KMS-11 (cell line): ENCODE data around the gene GRM2.
A peak's percentile ranks its signal among the peaks of the same experiment; 100 is the strongest.

Experiments used
- H2AFZ ChIP-seq: fragments of 200-600 bp; sonication (generic); 2 replicates; pipeline ENCODE4 v1.6.1; 2016; ENCODE audit warnings: antibody characterized with exemption, mixed run types, low read depth
- H3K27ac ChIP-seq: fragments of 200-600 bp; sonication (generic); 2 replicates; pipeline ENCODE4 v1.6.1; 2016; ENCODE audit warnings: mild to moderate bottlenecking, mixed run types
- H3K27me3 ChIP-seq: fragments of 200-600 bp; sonication (generic); 2 replicates; pipeline ENCODE4 v1.6.1; 2017; ENCODE audit warnings: mild to moderate bottlenecking, low read depth, mixed run types, moderate library complexity; ENCODE audit not compliant: insufficient read depth
- H3K36me3 ChIP-seq: fragments of 200-600 bp; sonication (generic); 2 replicates; pipeline ENCODE4 v1.6.1; 2017; ENCODE audit warnings: mild to moderate bottlenecking, mixed run types; ENCODE audit not compliant: insufficient read depth
- H3K4me1 ChIP-seq: fragments of 200-600 bp; sonication (generic); 2 replicates; pipeline ENCODE4 v1.6.1; 2016; ENCODE audit warnings: mild to moderate bottlenecking, low read depth, mixed run types; ENCODE audit not compliant: poor library complexity, severe bottlenecking
- H3K4me2 ChIP-seq: fragments of 200-600 bp; sonication (generic); 2 replicates; pipeline ENCODE4 v1.7.0; 2016; ENCODE audit warnings: mild to moderate bottlenecking, mixed run types
- H3K4me3 ChIP-seq: fragments of 200-600 bp; sonication (generic); IDR thresholded peaks from 2 replicates; pipeline ENCODE4 v1.6.1; 2017; ENCODE audit warnings: low read depth, low read length, mixed read lengths; ENCODE audit not compliant: insufficient read depth
- H3K79me2 ChIP-seq: fragments of 200-600 bp; sonication (generic); 2 replicates; pipeline ENCODE4 v1.6.1; 2016; ENCODE audit warnings: low read depth, mixed run types; ENCODE audit not compliant: insufficient read depth
- H3K9ac ChIP-seq: fragments of 200-600 bp; sonication (generic); 2 replicates; pipeline ENCODE4 v1.6.1; 2016; ENCODE audit warnings: mild to moderate bottlenecking, mixed run types
- H4K20me1 ChIP-seq: fragments of 200-600 bp; sonication (generic); 2 replicates; pipeline ENCODE4 v1.6.1; 2016; ENCODE audit warnings: mild to moderate bottlenecking, mixed run types; ENCODE audit not compliant: insufficient read depth
- CTCF ChIP-seq: fragments of 200-600 bp; sonication (generic); conservative IDR thresholded peaks from 2 replicates; pipeline ENCODE4 v1.6.1; 2017; ENCODE audit warnings: low read depth, mild to moderate bottlenecking, antibody characterized with exemption, low read length, moderate library complexity, mixed read lengths

The GRM2 gene

GRCh38 chr3:51668756-51669155 is 38.1 kb upstream of the GRM2 start:
- H3K9ac ChIP-seq = no peak overlapping the region
- no peaks in the 10 kb centered on the region for H3K79me2 ChIP-seq
- no peak overlapping the region for H3K4me2 ChIP-seq
- no peak overlapping the region; the same call in 1 of the 2 replicates for H2AFZ ChIP-seq
- H3K4me3 ChIP-seq = no peak overlapping the region
- TF ChIP-seq CTCF = no peak
- H3K36me3 ChIP-seq = no peaks in the 10 kb centered on the region
- H3K27ac ChIP-seq = no peak overlapping the region; the same call in 1 of the 2 replicates
- H3K27me3 ChIP-seq = no peaks in the 10 kb centered on the region
- no peaks in the 10 kb centered on the region for H4K20me1 ChIP-seq
- H3K4me1 ChIP-seq = peaks cover 32% of the 10 kb centered on the region

GRCh38 chr3:51669241-51670052 is 37.4 kb upstream of the GRM2 start:
- H4K20me1 ChIP-seq = no peaks in the 10 kb centered on the region
- H3K27me3 ChIP-seq = no peaks in the 10 kb centered on the region
- no peaks in the 10 kb centered on the region for H3K36me3 ChIP-seq
- no peak overlapping the region; the same call in 1 of the 2 replicates for H3K4me2 ChIP-seq
- no peak overlapping the region for H3K4me3 ChIP-seq
- no peak overlapping the region; the same call in 1 of the 2 replicates for H3K27ac ChIP-seq
- H3K79me2 ChIP-seq = no peaks in the 10 kb centered on the region
- peak; percentile 76 for TF ChIP-seq CTCF
- peaks cover 32% of the 10 kb centered on the region for H3K4me1 ChIP-seq
- no peak overlapping the region; the same call in 1 of the 2 replicates for H2AFZ ChIP-seq
- no peak overlapping the region for H3K9ac ChIP-seq

GRCh38 chr3:51670053-51670822 is 36.6 kb upstream of the GRM2 start:
- no peaks in the 10 kb centered on the region for H4K20me1 ChIP-seq
- H3K27ac ChIP-seq = peak overlapping the region; percentile 41; the same call in 1 of the 2 replicates

More at GRCh38 chr3:51670053-51670822, 36.6 kb upstream of the GRM2 start:
- Histone ChIP-seq H3K4me1 (peaks cover 32% of the 10 kb centered on the region), H3K4me3 (no peak overlapping the region), H3K36me3 (no peaks in the 10 kb centered on the region), H3K9ac (peak overlapping the region; percentile 73; the same call in 1 of the 2 replicates), H3K27me3 (no peaks in the 10 kb centered on the region), H2AFZ (peak overlapping the region; percentile 36; the same call in 1 of the 2 replicates), H3K4me2 (peak overlapping the region; percentile 87), H3K79me2 (no peaks in the 10 kb centered on the region)
- TF ChIP-seq CTCF = no peak
